Epithelial cell of esophagus (primary cell): ENCODE data around the gene FBXL7.

Source experiments
- DNase-seq: peaks from one replicate; pipeline ENCODE4 v3.0.0; 2010; ENCODE audit warnings: low read depth
- H3K4me3 ChIP-seq: 2 replicates; pipeline ENCODE4 v1.5.1; 2011; ENCODE audit warnings: mild to moderate bottlenecking, low read length, control low read depth
- TF ChIP-seq, protein P1 (sequence below): IDR thresholded peaks from 2 replicates; pipeline ENCODE4 v1.5.1; 2011; ENCODE audit warnings: low read depth, mild to moderate bottlenecking, low read length, control low read depth, inconsistent platforms; ENCODE audit not compliant: insufficient read depth; ENCODE audit errors: missing control alignments

FBXL7 gene

DNA sequence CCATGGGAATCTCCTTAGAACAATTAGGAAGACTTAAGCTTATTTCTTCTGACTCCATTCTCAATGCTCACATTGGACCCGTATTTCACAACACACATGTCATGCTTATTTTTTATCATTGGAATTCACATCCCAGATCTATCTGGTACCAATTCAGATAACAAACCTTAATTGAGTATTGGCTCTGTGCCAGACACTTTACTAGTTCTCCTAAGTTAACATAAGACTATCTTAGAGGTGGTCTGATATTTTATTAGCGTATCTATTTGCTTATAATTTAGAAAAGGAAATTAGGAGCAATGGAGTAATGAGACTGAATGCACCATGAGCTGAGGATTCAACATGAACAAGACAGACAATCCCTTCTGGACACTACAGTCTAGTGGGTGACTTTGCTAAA is 45.1 kb downstream of the FBXL7 start:
- H3K4me3 ChIP-seq: no peak overlapping the region
- no peak for DNase-seq
- TF ChIP-seq, protein P1, sequence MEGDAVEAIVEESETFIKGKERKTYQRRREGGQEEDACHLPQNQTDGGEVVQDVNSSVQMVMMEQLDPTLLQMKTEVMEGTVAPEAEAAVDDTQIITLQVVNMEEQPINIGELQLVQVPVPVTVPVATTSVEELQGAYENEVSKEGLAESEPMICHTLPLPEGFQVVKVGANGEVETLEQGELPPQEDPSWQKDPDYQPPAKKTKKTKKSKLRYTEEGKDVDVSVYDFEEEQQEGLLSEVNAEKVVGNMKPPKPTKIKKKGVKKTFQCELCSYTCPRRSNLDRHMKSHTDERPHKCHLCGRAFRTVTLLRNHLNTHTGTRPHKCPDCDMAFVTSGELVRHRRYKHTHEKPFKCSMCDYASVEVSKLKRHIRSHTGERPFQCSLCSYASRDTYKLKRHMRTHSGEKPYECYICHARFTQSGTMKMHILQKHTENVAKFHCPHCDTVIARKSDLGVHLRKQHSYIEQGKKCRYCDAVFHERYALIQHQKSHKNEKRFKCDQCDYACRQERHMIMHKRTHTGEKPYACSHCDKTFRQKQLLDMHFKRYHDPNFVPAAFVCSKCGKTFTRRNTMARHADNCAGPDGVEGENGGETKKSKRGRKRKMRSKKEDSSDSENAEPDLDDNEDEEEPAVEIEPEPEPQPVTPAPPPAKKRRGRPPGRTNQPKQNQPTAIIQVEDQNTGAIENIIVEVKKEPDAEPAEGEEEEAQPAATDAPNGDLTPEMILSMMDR: no peak

GRCh38 chr5:15547261-15547839 is 47.4 kb downstream of the FBXL7 start:
- TF ChIP-seq, protein P1: no peak
- H3K4me3 ChIP-seq: no peak overlapping the region
- no peak for DNase-seq

DNA sequence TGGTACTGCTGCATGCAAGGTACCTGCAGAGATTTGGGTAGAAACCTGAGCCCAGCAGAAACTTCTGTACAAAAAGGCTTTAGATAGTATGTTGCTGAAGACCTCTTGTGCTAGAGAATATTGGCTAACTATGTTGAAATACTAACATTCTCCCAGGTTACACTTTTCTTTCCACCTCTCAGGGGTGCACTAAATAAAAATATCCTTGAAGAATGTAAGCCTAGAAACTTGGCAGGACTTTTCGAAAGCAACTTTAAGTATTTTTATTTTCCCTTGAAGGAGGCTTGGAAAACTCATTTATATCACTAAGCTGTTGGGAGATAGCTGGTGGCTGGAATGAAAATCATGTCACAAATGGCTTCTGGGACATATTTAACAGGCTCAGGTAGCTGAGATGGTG is 50.0 kb downstream of the FBXL7 start:
- TF ChIP-seq, protein P1: no peak
- no peak for DNase-seq
- H3K4me3 ChIP-seq: no peak overlapping the region

- TF ChIP-seq, protein P1: no peak
- peak; percentile 53 for DNase-seq
- H3K4me3 ChIP-seq: no peak overlapping the region
Observed at GRCh38 chr5:15550502-15551112, 50.6 kb downstream of the FBXL7 start.

DNA sequence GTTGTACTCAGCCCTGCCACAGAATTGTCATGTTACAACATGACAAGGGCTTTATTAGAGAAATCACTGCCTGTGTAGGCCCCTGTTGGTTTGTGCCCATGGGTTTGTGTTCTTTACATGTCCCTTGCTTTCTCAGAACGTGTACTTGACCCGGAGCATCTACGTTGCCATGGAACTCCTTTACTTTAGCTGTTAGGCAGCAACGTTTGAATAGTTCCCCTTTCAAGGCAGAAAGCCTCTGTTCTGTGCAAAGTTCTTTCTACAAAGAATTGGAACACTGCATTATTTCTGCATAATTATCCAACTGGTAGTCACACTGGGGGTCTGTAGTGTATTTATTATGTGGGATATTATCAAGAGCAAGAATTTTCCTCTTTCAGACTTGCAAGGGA is 51.1 kb downstream of the FBXL7 start:
- TF ChIP-seq, protein P1: no peak
- no peak overlapping the region for H3K4me3 ChIP-seq
- DNase-seq: no peak

GRCh38 chr5:15554542-15554941 is 54.6 kb downstream of the FBXL7 start:
- no peak overlapping the region for H3K4me3 ChIP-seq
- no peak for DNase-seq
- TF ChIP-seq, protein P1: no peak

- H3K4me3 ChIP-seq: no peak overlapping the region
- TF ChIP-seq, protein P1: no peak
- DNase-seq: no peak
Observed at GRCh38 chr5:15555176-15555575, 55.2 kb downstream of the FBXL7 start.
